Skin of body (tissue), 1 donor: ENCODE data around the gene CBLN4. TPM values are rescaled to one million over a fixed set of nuclear protein-coding genes. Genes with fewer than 3 reads are reported as not detected.

Experiments
- total RNA-seq: library from RNA; depleted of rRNA; stranded (reverse); fragments of >200 nt; gene quantifications from one replicate; pipeline ENCODE4 v1.2.3, GENCODE V29; 2014

Gene CBLN4
- total RNA-seq, 1 donor from 2014 or later: 0.10 TPM

Other genes starting within 250 kb of the CBLN4 start
- gene MC3R, start 243.2 kb upstream of the CBLN4 start, total RNA-seq: not detected